Measurements from ENCODE around the gene ZNF732.

ZNF732 gene

GRCh38 chr4:304969-305680 lies at the start of gene ZNF732:
Gene ZNF732, minus strand, starts transcription at chr4:305474. Its CDS starts 164 bp downstream, at chr4:305310.
- TF ChIP-seq CTCF (IDR thresholded peaks at IDR 0.05; ENCODE audit: insufficient read depth, low read length, missing control alignments), result no peak
- ChIA-PET CTCF (no interaction called here), POLR2A (no interaction called here)
- no peak for DNase-seq (ENCODE audit: low read depth, low spot score)
- H3K4me3 ChIP-seq (ENCODE audit: low read depth, low read length), result peak within 1 kb of the TSS; percentile 54

GRCh38 chr4:340011-340410 lies 34.7 kb upstream of the ZNF732 start:
- no peak for TF ChIP-seq CTCF (IDR thresholded peaks at IDR 0.05; ENCODE audit: insufficient read depth, low read length, missing control alignments)
- DNase-seq (ENCODE audit: low read depth, low spot score), result no peak
- ChIA-PET CTCF (no interaction called here), POLR2A (no interaction called here)
- no peak overlapping the region for H3K4me3 ChIP-seq (ENCODE audit: low read depth, low read length)

- CTCF ChIA-PET, result no interaction called here
- no peak for DNase-seq (ENCODE audit: low read depth, low spot score)
- POLR2A ChIA-PET, result interaction anchor here (0.7 to 1.7 kb wide), 2 partner anchors 12 to 135 kb away, joined by 3 to 4 read pairs; no protein-coding TSS in a partner anchor
- TF ChIP-seq CTCF (IDR thresholded peaks at IDR 0.05; ENCODE audit: insufficient read depth, low read length, missing control alignments), result no peak
- H3K4me3 ChIP-seq (ENCODE audit: low read depth, low read length), result peak overlapping the region; percentile 87
Measured at GRCh38 chr4:338759-339097, 33.5 kb upstream of the ZNF732 start.

- H3K4me3 ChIP-seq (ENCODE audit: low read depth, low read length), result peak overlapping the region; percentile 87
- ChIA-PET CTCF (no interaction called here), POLR2A (interaction anchor here (0.7 to 1.7 kb wide), 2 partner anchors 12 to 136 kb away, joined by 3 to 4 read pairs; no protein-coding TSS in a partner anchor)
- TF ChIP-seq CTCF (IDR thresholded peaks at IDR 0.05; ENCODE audit: insufficient read depth, low read length, missing control alignments), result no peak
- no peak for DNase-seq (ENCODE audit: low read depth, low spot score)
Measured at GRCh38 chr4:337932-338758, 32.9 kb upstream of the ZNF732 start.

GRCh38 chr4:337143-337931 lies 32.1 kb upstream of the ZNF732 start, which contains the start of gene ZNF141:
Gene ZNF141, plus strand, starts transcription at chr4:337814. Its CDS starts 170 bp downstream, at chr4:337984.
- peak within 1 kb of the TSS; percentile 87 for H3K4me3 ChIP-seq (ENCODE audit: low read depth, low read length)
- ChIA-PET POLR2A (interaction anchor here (1.7 kb wide), 1 partner anchor 137 kb away, joined by 3 read pairs; no protein-coding TSS in a partner anchor), CTCF (interaction anchor here (0.9 kb wide), 1 partner anchor 9 kb away, joined by 3 read pairs; no protein-coding TSS in a partner anchor)
- peak; percentile 88 for DNase-seq (ENCODE audit: low read depth, low spot score)
- no peak for TF ChIP-seq CTCF (IDR thresholded peaks at IDR 0.05; ENCODE audit: insufficient read depth, low read length, missing control alignments)
